Measurements from ENCODE around the gene CEP290.

GRCh38 chr12:88172844-88173407 is 31.0 kb upstream of the CEP290 start:
- TF ChIP-seq CTCF (IDR thresholded peaks at IDR 0.05; ENCODE audit: poor library complexity) (no peak), EZH2 (IDR thresholded peaks at IDR 0.05; ENCODE audit: borderline replicate concordance) (no peak)

Measured in hepatocyte (in vitro differentiated cells).